Measurements from ENCODE around the gene RANBP3. TPM values are rescaled to one million over a fixed set of nuclear protein-coding genes. Genes with fewer than 3 reads are reported as not detected.

The RANBP3 gene
- total RNA-seq, 1 donor from 2014 or later: 92.1 TPM

DNA sequence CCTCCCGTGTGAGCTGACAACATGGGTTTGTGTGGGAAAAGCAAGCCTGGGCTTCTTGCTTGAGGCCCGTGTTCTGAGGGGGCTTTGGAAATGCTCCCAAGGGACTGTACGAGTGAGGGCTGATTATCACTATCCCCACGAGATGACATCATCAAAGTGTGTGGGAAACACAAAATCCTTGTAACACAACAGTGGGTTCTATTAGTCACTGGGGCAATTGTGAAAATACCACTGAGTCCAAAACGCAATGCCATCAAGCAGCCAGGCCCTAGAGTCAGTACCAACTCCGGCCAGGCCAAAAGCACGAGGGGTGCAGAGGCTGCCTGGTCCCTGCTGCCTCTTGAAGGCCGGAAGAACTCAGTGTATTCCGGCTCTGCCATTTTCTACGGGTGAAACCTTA lies 34.3 kb downstream of the RANBP3 start:
- DNase-seq: no peak
- no peak overlapping the region for H3K4me3 Mint-ChIP-seq (ENCODE audit: unreplicated experiment)
- no peak for TF ChIP-seq CTCF (IDR thresholded peaks at IDR 0.05; ENCODE audit: partially characterized antibody, unreplicated experiment)
- H3K27me3 Mint-ChIP-seq (ENCODE audit: unreplicated experiment): peaks cover 10% of the 10 kb centered on the region
- no peaks in the 10 kb centered on the region for H3K9me3 Mint-ChIP-seq (ENCODE audit: unreplicated experiment)
- H3K36me3 Mint-ChIP-seq (ENCODE audit: unreplicated experiment): peaks cover 12% of the 10 kb centered on the region
- H3K4me1 Mint-ChIP-seq (ENCODE audit: low read depth, unreplicated experiment): peaks cover 57% of the 10 kb centered on the region
- H3K27ac Mint-ChIP-seq (ENCODE audit: unreplicated experiment): peak overlapping the region; percentile 19

- peak overlapping the region; percentile 19 for H3K27ac Mint-ChIP-seq (ENCODE audit: unreplicated experiment)
- no peak for TF ChIP-seq CTCF (IDR thresholded peaks at IDR 0.05; ENCODE audit: partially characterized antibody, unreplicated experiment)
- no peak for DNase-seq
- peaks cover 12% of the 10 kb centered on the region for H3K36me3 Mint-ChIP-seq (ENCODE audit: unreplicated experiment)
- no peaks in the 10 kb centered on the region for H3K9me3 Mint-ChIP-seq (ENCODE audit: unreplicated experiment)
- peaks cover 55% of the 10 kb centered on the region for H3K4me1 Mint-ChIP-seq (ENCODE audit: low read depth, unreplicated experiment)
- H3K4me3 Mint-ChIP-seq (ENCODE audit: unreplicated experiment): no peak overlapping the region
- peaks cover 7% of the 10 kb centered on the region for H3K27me3 Mint-ChIP-seq (ENCODE audit: unreplicated experiment)
Observed at GRCh38 chr19:5943045-5943444, 34.9 kb downstream of the RANBP3 start.

- TF ChIP-seq CTCF (IDR thresholded peaks at IDR 0.05; ENCODE audit: partially characterized antibody, unreplicated experiment): no peak
- DNase-seq: no peak
- Mint-ChIP-seq H3K9me3 (ENCODE audit: unreplicated experiment) (no peaks in the 10 kb centered on the region), H3K4me3 (ENCODE audit: unreplicated experiment) (no peak overlapping the region), H3K27me3 (ENCODE audit: unreplicated experiment) (peaks cover 7% of the 10 kb centered on the region), H3K27ac (ENCODE audit: unreplicated experiment) (peak overlapping the region; percentile 52), H3K36me3 (ENCODE audit: unreplicated experiment) (peaks cover 12% of the 10 kb centered on the region), H3K4me1 (ENCODE audit: low read depth, unreplicated experiment) (peaks cover 60% of the 10 kb centered on the region)
Observed at GRCh38 chr19:5941673-5942072, 36.3 kb downstream of the RANBP3 start.

DNA sequence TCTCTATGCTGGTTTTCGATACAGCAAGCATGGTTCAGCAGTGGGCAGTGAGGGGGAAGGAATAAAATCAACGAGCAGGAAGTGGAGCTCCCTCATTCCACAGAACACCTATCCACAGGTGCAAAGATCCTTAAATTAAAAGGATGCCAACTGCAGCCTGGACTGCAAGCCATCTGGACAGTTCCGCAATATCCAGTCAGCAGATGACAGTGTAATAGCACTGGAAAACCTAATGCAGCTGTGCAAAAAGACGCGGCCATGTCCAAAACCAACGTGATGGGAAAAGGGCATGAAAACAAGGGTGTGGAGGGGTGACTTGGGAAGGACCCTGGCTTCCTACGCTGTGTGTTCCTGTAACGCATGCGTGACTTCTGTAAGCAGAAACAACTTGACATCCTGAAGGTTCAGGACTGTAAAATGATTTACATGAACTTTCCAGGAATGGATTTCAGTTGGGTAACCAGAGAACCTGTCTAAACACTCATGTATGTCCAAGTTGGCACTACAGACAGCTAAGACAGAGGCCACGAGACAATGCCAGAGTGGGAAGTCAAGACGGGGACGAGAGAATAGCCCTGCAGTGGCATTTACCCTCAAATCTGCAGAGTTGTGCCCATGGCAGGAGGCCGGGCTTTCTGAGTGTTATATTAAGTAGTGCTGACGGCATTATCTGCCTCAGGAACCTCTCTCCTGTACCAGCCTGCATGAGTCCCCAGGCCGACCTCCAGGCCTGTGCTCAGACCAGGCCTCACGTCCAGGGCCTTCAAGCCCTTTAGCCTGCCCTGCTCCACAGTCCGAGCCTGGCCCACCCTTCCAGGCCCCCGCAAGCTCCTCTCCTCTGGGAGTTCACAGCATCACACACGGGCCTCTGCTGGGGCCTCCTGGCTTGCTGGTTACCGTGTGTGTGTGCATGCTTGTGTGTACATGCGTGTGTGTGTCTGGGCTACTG lies 37.4 kb downstream of the RANBP3 start:
- no peak overlapping the region for H3K27ac Mint-ChIP-seq (ENCODE audit: unreplicated experiment)
- H3K4me1 Mint-ChIP-seq (ENCODE audit: low read depth, unreplicated experiment): peaks cover 67% of the 10 kb centered on the region
- peaks cover 7% of the 10 kb centered on the region for H3K27me3 Mint-ChIP-seq (ENCODE audit: unreplicated experiment)
- no peaks in the 10 kb centered on the region for H3K9me3 Mint-ChIP-seq (ENCODE audit: unreplicated experiment)
- peaks cover 6% of the 10 kb centered on the region for H3K36me3 Mint-ChIP-seq (ENCODE audit: unreplicated experiment)
- no peak for DNase-seq
- TF ChIP-seq CTCF (IDR thresholded peaks at IDR 0.05; ENCODE audit: partially characterized antibody, unreplicated experiment): no peak
- H3K4me3 Mint-ChIP-seq (ENCODE audit: unreplicated experiment): no peak overlapping the region

GRCh38 chr19:5937550-5937949 lies 40.4 kb downstream of the RANBP3 start:
- peak overlapping the region; percentile 71 for H3K27ac Mint-ChIP-seq (ENCODE audit: unreplicated experiment)
- H3K4me3 Mint-ChIP-seq (ENCODE audit: unreplicated experiment): no peak overlapping the region
- H3K27me3 Mint-ChIP-seq (ENCODE audit: unreplicated experiment): peaks cover 2% of the 10 kb centered on the region
- H3K4me1 Mint-ChIP-seq (ENCODE audit: low read depth, unreplicated experiment): peaks cover 65% of the 10 kb centered on the region
- DNase-seq: no peak
- H3K9me3 Mint-ChIP-seq (ENCODE audit: unreplicated experiment): no peaks in the 10 kb centered on the region
- no peaks in the 10 kb centered on the region for H3K36me3 Mint-ChIP-seq (ENCODE audit: unreplicated experiment)
- TF ChIP-seq CTCF (IDR thresholded peaks at IDR 0.05; ENCODE audit: partially characterized antibody, unreplicated experiment): no peak

Data from glutamatergic neuron (in vitro differentiated cells).